Liver (tissue), 3 donors: ENCODE results near the gene PLA2G6.

Experiments
- ATF3 ChIP-seq: IDR thresholded peaks from 2 replicates; pipeline ENCODE4 v1.6.1; 2016; ENCODE audit warnings: antibody characterized with exemption
- CTCF ChIP-seq: fragments of 150-350 bp; IDR thresholded peaks from 2 replicates; pipeline ENCODE4 v1.5.1; 2017; ENCODE audit warnings: improper control_type of control experiment, low read depth, low read length; ENCODE audit not compliant: missing input control
- EGR1 ChIP-seq, 2 donors: IDR thresholded peaks; 2 replicates each; pipeline ENCODE4 v1.6.1; 2016 to 2018; ENCODE audit warnings: antibody characterized with exemption in 2 of 2, low read depth in 2 of 2
- FOXA1 ChIP-seq: IDR thresholded peaks from 2 replicates; pipeline ENCODE4 v1.6.1; 2016; ENCODE audit warnings: antibody characterized with exemption
- GABPA ChIP-seq, 2 donors: IDR thresholded peaks in 1 of 2; conservative IDR thresholded peaks in 1 of 2; 2 replicates each; pipeline ENCODE4 v1.6.1; 2016; ENCODE audit warnings: antibody characterized with exemption in 2 of 2, mild to moderate bottlenecking in 1 of 2, moderate library complexity in 1 of 2
- HNF4A ChIP-seq, 2 donors: conservative IDR thresholded peaks; 2 replicates each; pipeline ENCODE4 v1.6.1; 2016; ENCODE audit warnings: antibody characterized with exemption in 2 of 2, mild to moderate bottlenecking in 2 of 2
- HNF4G ChIP-seq: IDR thresholded peaks from 2 replicates; pipeline ENCODE4 v1.6.1; 2016; ENCODE audit warnings: antibody characterized with exemption
- RAD21 ChIP-seq, 2 donors: IDR thresholded peaks; 2 replicates each; pipeline ENCODE4 v1.6.1; 2016; ENCODE audit warnings: antibody characterized with exemption in 2 of 2, mild to moderate bottlenecking in 2 of 2
- REST ChIP-seq: IDR thresholded peaks from 2 replicates; pipeline ENCODE4 v1.6.1; 2016; ENCODE audit warnings: antibody characterized with exemption, mild to moderate bottlenecking
- SP1 ChIP-seq: IDR thresholded peaks from 2 replicates; pipeline ENCODE4 v1.6.1; 2018; ENCODE audit warnings: antibody characterized with exemption, mild to moderate bottlenecking
- TAF1 ChIP-seq: conservative IDR thresholded peaks from 2 replicates; pipeline ENCODE4 v1.6.1; 2016; ENCODE audit warnings: antibody characterized with exemption, mild to moderate bottlenecking
- YY1 ChIP-seq: IDR thresholded peaks from 2 replicates; pipeline ENCODE4 v1.6.1; 2016; ENCODE audit warnings: antibody characterized with exemption, mild to moderate bottlenecking
- donor health status: healthy.
- donor health status: healthy.

- TF ChIP-seq CTCF (no peak), GABPA (IDR thresholded peaks at IDR 0.05 in 1 of 2, conservative IDR thresholded peaks at IDR 0.05 in 1 of 2) (no peak), ATF3 (no peak), TAF1 (no peak), FOXA1 (no peak), SP1 (no peak), HNF4A (conservative IDR thresholded peaks at IDR 0.05) (no peak), REST (no peak), HNF4G (no peak), RAD21 (IDR thresholded peaks at IDR 0.05) (no peak), YY1 (no peak), EGR1 (IDR thresholded peaks at IDR 0.05; ENCODE audit: low read depth in 2 of 2) (no peak)
These were observed 43.5 kb downstream of the PLA2G6 start for GRCh38 chr22:38137876-38138687.
